Activated T-cell treated with anti-CD3 and anti-CD28 coated beads for 4 hours (primary cell): ENCODE data around the gene ACSF2.
A peak's percentile ranks its signal among the peaks of the same experiment; 100 is the strongest.
"Not testable (repeated sequence)": the region's sequence is repeated elsewhere in the genome, so short reads cannot be mapped to it uniquely, and the experiment has no call there.

Experiments used
- DNase-seq: peaks from one replicate; pipeline ENCODE4 v3.0.0-alpha.2; 2020

ACSF2 gene, protein sequence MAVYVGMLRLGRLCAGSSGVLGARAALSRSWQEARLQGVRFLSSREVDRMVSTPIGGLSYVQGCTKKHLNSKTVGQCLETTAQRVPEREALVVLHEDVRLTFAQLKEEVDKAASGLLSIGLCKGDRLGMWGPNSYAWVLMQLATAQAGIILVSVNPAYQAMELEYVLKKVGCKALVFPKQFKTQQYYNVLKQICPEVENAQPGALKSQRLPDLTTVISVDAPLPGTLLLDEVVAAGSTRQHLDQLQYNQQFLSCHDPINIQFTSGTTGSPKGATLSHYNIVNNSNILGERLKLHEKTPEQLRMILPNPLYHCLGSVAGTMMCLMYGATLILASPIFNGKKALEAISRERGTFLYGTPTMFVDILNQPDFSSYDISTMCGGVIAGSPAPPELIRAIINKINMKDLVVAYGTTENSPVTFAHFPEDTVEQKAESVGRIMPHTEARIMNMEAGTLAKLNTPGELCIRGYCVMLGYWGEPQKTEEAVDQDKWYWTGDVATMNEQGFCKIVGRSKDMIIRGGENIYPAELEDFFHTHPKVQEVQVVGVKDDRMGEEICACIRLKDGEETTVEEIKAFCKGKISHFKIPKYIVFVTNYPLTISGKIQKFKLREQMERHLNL

DNA sequence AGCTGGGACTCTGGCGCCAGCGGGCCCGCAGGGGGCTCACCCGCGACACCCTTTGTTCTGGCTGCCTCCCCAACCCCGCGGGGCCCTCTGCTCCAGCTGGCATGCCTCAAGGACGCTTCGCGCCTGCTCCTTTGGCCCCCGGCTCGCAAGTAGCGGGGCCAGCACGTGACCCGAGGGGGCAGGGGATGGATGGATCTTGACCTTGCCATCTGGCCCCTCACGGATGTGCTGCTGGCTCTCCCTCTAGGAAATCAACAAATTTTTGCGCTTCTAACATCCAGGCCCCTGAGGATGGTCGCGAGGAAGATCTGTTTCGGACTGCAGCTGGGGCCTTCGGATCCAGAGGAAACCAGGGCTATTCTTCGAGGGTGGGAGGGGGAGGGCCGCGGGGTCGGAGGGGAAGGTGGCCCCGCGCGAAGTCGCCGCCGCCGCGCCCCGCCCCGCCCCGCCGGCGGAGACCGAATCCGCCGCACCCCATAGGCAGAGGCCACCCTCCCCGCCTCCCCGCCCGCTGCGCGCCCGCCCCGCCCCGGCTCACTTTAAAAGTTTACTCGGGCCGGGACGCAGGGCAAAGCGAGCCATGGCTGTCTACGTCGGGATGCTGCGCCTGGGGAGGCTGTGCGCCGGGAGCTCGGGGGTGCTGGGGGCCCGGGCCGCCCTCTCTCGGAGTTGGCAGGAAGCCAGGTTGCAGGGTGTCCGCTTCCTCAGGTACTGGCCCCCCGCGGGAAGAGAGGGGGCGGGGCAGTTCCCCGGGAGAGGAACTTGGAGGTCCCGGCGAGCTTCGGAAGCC lies at the start of gene ACSF2:
ACSF2 (plus strand) TSS at position 537 of the 790 bp plus-strand sequence; CDS start at position 581, 44 bp downstream.
- peak; percentile 57 for DNase-seq

DNA sequence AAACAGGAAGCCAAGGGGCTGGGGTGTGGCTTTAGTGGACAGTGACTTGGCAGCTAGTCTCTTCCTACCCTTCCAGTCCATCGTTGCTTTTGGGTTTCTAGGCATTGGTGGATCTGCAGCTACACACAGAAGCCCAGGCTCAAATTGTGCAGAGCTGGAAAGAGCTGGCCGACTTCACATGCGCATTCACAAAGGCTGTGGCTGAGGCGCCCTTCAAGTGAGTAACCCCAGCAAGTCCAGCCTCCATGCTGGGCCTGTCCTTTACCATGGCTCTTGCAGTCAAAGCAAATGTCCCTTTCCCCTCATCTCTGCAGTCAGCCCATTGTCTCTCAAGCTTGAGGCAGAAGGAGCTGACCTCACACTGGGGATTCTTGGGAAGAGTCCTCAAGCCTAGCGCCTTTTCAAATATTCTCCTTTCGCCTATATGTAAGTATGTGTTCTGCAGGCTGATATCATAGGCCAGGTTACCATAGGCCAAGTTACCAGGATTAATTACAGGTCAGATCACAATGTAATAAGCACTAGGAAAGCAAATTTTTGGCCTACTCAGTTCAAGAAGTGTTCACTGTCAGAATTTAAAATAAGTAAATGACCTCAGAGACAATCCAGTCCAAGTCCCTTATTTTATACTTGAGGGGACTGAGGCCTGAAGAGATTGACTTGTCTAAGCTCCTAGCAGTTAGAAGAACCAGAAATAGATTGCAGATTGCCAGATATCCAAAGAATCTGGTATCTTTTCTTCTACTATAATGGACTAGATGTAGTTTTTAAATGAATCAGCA lies 46.5 kb upstream of the ACSF2 start:
- DNase-seq, result no peak

DNA sequence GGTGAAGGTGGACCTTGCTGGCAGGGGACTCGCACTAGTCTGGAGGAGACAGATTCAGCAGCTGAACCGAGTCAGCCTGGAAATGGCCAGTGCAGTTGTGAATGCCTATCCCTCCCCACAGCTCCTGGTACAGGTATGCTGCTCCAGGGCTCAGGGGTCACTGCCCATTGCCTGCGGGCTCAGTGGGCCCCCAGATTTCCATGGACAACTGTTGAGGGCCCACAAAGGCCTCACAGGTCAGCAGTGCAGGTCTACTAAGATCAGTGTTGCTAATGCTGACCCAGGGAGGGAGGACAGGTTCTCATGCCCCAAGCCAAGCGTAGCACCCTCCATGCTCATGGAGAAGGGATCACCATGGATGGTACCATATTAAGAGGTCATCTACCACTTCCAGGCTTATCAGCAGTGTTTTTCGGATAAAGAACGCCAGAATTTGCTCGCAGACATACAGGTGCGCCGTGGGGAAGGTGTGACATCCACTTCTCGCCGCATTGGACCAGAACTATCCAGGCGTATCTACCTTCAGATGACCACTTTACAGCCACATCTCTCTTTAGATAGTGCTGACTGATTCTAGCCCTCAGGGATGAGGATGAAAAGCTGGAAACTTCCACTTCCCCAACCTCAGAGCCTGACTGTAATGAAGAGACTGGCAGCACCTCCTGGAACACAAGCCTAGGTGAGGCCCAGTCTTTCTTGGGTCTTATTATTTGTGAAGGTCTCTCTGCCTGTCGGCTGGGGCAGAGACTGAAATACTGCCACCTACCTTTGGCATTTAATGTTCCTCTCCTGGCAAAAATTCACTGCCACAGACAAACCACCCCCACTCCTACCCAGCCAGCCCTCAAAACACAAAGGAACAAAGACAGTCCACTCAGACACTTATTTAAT lies 45.4 kb upstream of the ACSF2 start:
- no peak for DNase-seq

DNA sequence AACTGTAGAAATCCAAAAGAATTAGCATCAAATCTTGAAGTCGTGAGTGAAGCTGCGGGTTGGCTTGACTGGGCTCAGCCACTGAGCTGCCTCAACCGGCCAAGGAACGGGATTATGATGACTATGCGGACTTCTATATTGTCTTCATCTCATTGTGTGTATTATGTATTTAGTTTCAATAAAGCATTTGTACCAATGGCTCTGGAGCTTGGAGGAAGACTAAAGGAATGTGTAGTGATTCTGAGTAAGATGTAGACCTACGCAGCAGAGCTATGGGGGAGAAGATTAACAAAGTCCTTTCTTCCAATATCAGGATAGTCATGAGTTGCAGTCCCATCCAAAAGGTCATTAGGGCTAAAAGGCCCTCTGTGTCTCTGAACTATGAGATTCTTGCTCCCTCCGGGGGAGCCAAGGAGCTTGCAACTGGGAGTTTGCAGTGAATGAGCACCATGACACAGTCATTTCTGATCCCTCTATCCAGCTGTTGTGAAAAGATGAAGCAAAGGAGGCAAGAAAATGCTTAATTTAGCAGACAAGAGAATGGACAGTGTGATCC lies 44.7 kb upstream of the ACSF2 start:
- DNase-seq, result no peak

DNA sequence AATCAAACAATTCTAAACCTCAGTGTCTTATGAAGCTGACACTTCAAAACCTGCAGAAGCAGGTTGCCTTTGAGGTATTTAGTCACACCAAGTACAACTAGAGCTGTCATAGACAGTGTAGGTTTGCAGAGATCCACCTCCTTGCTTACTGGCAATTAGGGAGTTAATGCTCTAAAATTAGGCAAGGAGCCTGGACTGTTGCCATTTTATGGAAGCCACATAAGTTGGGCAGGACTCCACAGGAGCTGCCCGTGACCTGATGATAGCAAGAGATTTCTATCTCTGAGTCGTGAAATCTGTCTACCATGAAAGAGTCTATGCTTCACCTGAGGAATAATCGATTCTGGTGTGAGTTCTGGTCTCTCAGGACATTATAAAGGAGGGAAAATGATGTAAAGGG lies 44.1 kb upstream of the ACSF2 start:
- DNase-seq, result no peak

DNA sequence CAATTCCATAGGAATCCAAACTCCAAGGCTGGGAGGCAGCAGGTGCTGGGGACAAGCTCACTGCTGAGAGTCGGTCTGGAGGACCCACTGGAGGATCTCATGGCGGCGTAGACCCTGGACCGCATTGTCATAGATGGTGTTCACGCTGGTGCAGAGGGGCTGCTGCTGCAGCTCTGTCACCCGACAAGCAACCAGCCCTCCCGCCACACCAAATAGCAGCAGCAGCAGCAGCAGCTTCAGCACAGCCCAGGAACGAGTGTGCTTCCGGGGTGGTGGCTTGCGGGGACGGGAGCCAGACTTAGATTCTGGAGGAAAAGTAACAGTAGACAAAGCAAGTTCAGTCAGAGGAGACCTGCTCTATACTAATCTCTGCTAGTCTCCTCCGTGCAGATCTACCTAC lies 43.1 kb upstream of the ACSF2 start:
- DNase-seq, result no peak

DNA sequence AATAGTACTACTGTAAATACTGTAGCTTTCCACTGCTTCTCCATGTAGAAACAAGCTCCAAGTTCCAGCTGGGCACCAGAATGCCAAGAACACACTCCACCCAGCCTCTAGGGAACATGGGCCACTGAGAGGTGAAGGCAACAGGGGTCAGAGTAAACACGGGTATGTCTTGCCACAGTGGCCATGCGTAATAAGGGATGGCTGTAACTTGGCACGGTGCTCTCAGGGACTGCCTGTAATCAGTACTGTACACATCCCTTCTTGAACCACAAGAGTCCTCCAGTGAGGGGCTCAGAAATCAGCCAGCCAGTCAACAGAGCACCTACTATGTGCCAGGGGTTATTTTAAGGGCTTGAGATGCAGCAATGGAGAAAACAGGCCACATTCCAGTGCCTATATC lies 39.5 kb upstream of the ACSF2 start:
- no peak for DNase-seq

DNA sequence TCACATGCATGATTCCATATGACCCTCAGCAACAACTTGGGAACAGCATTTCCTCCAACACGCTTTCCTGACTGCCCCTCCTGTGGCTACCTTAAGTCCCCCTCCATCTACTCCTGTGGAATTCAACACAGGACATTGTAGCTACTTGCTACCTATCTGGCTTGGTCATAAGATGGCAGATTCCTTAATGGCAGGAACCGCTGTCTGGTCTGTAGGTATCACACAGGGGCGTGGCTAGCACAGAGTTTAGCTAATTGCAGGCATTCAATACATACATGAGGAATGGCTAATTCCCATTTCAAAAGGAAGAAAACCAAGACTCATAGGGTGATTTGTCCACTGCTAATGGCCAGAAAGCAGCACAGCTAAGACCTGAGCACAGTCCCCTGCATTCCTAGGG lies 37.3 kb upstream of the ACSF2 start:
- DNase-seq, result no peak

DNA sequence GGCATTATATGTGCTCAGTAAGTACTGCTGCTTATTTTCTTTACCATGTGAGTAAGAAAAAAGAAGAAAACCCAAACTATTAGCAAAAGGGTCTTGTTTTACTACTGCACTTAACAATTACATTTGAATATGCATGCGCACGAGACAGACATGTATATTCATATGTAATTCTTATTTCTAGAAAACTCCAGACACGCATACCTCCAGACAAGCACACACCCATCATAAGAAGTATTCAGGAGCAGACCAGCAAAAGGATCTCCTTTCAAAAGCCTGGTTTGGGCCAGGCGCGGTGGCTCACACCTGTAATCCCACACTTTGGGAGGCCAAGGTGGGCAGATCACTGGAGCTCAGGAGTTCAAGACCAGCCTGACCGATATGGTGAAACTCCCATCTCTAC lies 36.5 kb upstream of the ACSF2 start:
- no peak for DNase-seq

DNA sequence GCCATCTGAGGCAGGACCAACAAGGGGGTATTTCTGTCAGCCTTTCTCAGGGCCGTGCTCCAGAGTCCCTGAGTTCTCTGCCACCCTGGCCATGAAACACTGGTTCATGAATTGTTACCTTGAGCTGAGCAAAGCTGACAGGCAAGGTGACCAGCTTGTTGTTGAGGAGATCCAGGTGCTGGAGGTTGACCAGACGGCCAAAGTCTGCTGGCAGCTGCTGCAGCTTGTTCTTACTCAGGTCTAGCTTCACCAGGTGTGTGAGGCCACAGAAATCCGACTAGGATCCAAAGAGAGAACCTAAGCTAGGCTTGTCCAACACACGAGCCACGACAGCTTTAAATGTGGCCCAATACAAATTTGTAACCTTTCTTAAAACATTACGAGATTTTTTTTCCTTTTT lies 33.4 kb upstream of the ACSF2 start:
- no peak for DNase-seq

DNA sequence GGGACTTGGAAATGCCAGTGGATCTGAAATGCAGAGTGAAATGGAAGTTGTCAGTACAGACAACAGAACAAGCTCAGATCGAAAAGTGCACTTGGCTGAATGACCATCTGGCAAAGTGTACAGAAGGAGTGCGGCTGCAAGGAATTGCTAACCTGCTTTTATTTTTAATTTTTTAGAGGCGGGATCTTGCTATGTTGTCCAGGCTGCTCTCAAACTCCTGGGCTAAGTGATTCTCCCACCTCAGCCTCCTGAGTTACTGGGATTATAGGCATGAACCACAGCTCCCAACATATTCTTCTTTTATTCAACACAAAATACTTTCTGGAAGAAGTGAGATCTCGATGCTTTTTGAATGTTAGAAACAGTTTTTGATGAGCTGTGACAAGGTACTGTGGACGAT lies 32.3 kb upstream of the ACSF2 start:
- DNase-seq, result no peak

DNA sequence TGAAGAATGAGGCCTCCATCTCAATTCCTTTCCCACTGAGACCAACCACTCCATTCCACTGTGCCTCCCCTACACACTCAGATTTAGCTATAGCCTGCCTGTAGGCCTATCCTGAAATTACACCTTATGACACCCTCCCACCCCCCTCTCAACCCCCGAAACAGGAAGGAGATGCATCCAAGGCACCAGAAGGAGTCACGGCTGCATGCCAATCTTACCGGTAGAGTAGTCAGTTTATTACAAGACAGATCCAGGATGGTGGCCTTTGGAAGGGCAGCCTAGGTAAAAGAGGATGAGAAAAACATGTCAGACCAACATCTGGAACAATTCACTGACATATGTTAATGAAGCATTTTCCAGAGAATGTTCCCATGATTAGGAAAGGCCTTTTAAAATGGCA lies 31.3 kb upstream of the ACSF2 start:
- no peak for DNase-seq

DNA sequence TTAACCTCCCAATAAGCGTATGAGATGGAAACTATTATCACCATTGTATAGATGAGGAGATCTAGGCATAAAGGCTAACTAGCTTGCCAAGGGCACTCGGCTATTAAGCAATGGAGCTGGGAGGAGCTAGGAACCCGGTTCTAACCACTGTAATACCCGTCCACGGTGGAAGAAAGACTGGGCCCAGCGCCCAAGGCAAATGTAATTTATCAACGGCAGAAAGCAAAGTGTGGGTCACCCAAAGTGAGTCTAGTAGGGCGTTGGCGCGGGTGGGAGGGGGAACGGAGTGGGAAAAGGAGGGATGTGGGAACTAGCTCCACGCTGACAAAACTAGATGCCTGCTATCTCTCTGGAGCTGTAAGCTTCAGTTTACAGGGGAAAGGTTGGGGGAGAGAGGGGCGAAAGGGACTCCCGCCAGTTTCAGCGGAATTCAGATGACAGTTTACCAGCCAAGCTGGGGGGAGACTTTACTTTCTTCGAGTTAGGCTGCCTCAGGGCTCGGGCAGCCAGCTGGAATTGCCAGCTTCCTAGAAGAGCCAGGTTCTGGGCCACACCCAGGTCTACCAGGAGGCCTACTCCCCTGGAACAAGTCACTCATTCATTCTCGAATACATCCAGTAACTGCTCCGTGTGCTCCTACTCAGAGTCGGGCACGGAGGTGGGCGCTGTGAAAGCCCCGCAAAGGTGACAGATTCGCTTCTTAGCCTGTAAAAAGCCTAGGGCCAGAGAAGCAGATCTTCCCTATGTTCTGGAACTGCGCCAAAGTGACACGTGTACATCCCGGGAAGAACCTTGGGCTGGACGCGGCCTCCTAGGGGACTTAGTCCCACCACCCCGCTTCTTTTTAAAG lies 29.5 kb upstream of the ACSF2 start:
- peak; percentile 5 for DNase-seq

DNA sequence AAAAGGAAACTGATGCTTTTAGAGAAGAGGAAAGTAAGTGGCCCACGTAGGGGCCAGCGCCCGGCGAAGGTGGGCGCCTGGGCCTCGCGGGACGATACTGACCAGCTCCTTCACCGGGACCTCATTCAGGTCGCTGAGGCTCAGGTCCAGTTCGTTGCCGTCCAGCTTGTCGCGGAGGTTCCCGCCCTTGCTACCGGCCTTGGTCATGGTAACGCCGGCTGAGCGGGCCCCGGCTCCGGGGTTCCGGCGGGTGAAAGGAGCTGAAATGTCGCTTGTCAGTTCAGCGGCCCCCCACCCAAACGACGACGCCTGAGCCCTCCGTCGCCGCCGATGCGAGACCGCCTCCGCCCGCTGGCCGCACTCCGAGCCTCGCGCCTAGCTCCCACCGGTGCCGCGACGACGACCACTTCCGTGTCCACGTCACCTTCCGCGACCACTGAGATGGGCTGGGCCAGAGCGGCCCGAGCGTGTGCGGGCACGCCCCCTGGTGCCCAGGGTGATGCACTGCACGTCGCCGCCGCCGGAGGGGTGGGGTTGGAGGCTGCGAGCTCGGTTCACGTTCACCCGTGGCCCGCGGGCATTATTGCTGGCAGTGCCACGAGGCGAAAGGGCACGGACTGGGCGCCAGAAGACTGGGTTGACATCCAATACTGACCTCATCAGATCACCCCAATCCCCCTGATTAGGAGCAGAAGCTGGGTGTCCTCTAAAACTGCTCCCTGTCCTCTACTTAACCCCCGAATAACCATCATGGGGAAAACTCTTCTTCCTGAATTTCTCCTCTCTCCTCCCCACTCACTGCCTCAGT lies 28.7 kb upstream of the ACSF2 start, which contains the start of gene LRRC59:
LRRC59 (minus strand) TSS at position 413 of the 808 bp plus-strand sequence; CDS start at position 207, 206 bp downstream.
- DNase-seq, result peak; percentile 93

DNA sequence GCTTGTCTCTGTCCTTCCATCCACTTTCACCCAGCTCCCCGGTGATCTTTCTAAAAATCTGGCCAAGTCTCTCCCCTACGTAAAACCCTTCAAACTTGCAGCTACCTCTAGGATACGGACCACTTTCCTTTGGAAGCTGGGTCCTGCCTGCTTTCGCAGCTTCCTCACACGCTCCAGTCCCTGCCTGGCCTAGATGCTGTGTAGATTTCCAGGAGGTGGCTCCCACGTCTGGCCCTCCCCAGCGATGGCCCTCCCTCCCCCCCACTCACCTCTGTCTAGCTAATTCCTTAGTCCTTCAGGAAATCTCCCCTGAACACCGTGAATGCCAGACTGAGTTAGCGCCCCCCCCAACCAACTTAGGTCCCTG lies 28.1 kb upstream of the ACSF2 start:
- no peak for DNase-seq

DNA sequence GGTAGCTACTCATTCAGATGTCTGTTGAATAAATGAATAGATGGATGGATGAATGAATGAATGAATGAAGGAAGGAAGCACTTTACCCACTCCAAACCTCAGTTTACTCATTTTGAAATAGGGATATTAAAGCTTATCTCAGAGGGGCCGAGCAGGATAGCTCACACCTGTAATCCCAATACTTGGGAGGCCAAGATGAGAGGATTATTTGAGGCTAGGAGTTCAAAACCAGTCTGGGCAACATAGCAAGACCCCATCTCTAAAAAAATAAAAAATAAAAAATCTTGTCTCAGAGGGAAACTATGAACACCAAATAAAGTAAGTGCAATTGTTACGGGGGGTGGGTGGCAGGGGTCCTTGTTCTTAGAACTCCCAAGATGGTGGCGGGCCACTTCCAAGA lies 27.3 kb upstream of the ACSF2 start:
- not testable (repeated sequence) for DNase-seq

DNA sequence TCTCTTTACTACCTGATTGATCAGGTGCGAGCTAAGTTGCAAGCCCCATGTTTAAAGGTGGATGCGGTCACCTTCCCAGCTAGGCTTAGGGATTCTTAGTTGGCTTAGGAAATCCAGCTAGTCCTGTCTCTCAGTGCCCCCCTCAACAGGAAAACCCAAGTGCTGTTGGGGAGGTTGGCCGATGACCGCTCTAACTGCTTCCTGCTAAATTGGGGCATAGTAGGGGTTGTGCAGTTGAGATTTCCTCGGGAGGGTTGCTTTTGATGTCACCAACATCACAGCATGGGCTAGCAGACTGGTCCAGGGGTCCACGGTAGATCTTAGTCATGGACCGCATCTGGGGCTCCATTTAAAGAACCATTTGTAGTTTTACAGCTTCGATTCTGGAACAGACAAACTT lies 26.4 kb upstream of the ACSF2 start:
- not testable (repeated sequence) for DNase-seq

DNA sequence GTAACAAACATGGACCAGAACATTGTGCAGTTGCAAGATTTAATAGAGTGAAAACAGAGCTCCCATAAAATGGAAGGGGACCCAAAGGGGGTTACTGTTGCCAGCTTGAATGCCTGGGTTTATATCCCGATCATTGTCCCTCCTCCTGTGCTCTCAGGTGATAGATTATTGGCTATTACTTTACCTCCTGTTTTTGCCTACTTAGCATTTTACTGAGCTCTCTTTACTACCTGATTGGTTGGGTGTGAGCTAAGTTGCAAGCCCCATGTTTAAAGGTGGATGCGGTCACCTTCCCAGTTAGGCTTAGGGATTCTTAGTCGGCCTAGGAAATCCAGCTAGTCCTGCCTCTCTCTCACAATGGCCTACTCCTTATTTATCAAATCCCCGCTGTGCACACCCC lies 20.7 kb upstream of the ACSF2 start:
- DNase-seq, result not testable (repeated sequence)

DNA sequence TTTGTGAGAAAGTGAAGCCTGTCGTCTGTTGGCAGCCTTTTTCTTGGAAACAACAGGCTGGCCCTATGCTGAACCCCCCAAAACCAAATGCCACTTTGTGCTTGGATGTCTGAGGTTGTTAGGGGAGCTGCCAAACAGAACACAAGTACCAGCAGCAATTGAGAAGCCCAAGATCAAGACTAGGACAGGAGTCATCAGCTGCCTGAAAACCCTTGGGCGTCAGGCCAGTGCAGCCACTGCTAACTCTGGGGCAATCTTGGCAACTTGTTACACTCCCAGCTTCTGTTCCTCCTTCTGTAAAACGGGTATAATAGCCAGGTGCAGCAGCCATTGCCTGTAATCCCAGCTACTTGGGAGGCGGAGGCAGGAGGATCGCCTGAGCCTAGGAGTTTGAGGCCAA lies 19.4 kb upstream of the ACSF2 start:
- DNase-seq, result no peak

DNA sequence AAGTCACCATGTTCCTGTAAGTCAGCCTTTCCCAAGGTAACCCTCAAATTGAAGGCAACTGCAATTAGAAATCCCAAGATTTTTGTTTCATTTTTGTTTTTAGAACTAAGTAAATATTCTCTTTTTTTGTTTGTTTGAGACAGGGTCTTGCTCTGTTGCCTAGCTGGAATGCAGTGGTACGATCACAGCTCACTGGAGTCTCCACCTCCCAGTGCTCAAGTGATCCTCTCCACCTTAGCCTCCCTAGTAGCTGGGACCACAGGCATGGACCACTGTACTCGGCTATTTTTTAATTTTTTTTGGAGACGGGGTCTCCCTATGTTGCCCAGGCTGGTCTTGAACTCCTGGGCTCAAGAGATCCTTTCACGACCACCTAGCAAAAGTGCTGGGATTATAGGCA lies 18.1 kb upstream of the ACSF2 start:
- DNase-seq, result no peak
